Skeletal muscle satellite cell (primary cell): ENCODE measurements around the gene NEIL1.

Source experiments
- H3K27me3 ChIP-seq: 2 replicates; pipeline ENCODE4 v1.7.0; 2013; ENCODE audit warnings: low read length; ENCODE audit not compliant: control insufficient read depth, insufficient read depth
- H3K36me3 ChIP-seq: 2 replicates; pipeline ENCODE4 v1.7.0; 2013; ENCODE audit warnings: mild to moderate bottlenecking, control low read depth, low read length; ENCODE audit not compliant: insufficient read depth
- H3K4me1 ChIP-seq: 2 replicates; pipeline ENCODE4 v1.7.0; 2013; ENCODE audit warnings: low read length; ENCODE audit not compliant: control insufficient read depth, insufficient read depth
- H3K4me2 ChIP-seq: 2 replicates; pipeline ENCODE4 v1.7.0; 2013; ENCODE audit warnings: mild to moderate bottlenecking, low read length
- H3K4me3 ChIP-seq: 2 replicates; pipeline ENCODE4 v1.7.0; 2013; ENCODE audit warnings: low read length
- H3K9ac ChIP-seq: 2 replicates; pipeline ENCODE4 v1.7.0; 2013; ENCODE audit warnings: mild to moderate bottlenecking, low read depth, low read length, moderate library complexity
- H3K9me3 ChIP-seq: replicated peaks from 2 replicates; pipeline ENCODE4 v1.7.0; 2013; ENCODE audit warnings: mild to moderate bottlenecking, control low read depth, low read length

NEIL1 gene

GRCh38 chr15:75350601-75351361, 3.9 kb downstream of the NEIL1 start:
- peaks cover 19% of the 10 kb centered on the region for H3K4me1 ChIP-seq
- peaks cover 2% of the 10 kb centered on the region for H3K36me3 ChIP-seq
- no peak overlapping the region for H3K4me2 ChIP-seq
- H3K4me3 ChIP-seq, result no peak overlapping the region
- no peak overlapping the region for H3K9ac ChIP-seq
- no peaks in the 10 kb centered on the region for H3K9me3 ChIP-seq
- peaks cover 11% of the 10 kb centered on the region for H3K27me3 ChIP-seq

- H3K4me2 ChIP-seq, result no peak overlapping the region
- H3K27me3 ChIP-seq, result peaks cover 11% of the 10 kb centered on the region
- peaks cover 13% of the 10 kb centered on the region for H3K36me3 ChIP-seq
- no peak overlapping the region for H3K9ac ChIP-seq
- H3K4me3 ChIP-seq, result no peak overlapping the region
- no peaks in the 10 kb centered on the region for H3K9me3 ChIP-seq
- peaks cover 14% of the 10 kb centered on the region for H3K4me1 ChIP-seq
Observed at GRCh38 chr15:75352186-75353080, 5.6 kb downstream of the NEIL1 start.

- H3K27me3 ChIP-seq, result peaks cover 7% of the 10 kb centered on the region
- no peaks in the 10 kb centered on the region for H3K9me3 ChIP-seq
- no peak overlapping the region for H3K4me3 ChIP-seq
- peaks cover 6% of the 10 kb centered on the region for H3K4me1 ChIP-seq
- H3K4me2 ChIP-seq, result no peak overlapping the region
- no peak overlapping the region for H3K9ac ChIP-seq
- peaks cover 19% of the 10 kb centered on the region for H3K36me3 ChIP-seq
Observed at GRCh38 chr15:75353604-75354003, 6.8 kb downstream of the NEIL1 start.

GRCh38 chr15:75354454-75354853, 7.6 kb downstream of the NEIL1 start:
- Histone ChIP-seq H3K4me3 (no peak overlapping the region), H3K9ac (no peak overlapping the region), H3K36me3 (peaks cover 21% of the 10 kb centered on the region), H3K9me3 (no peaks in the 10 kb centered on the region), H3K4me2 (no peak overlapping the region), H3K27me3 (no peaks in the 10 kb centered on the region), H3K4me1 (no peaks in the 10 kb centered on the region)

- Histone ChIP-seq H3K4me2 (no peak overlapping the region), H3K36me3 (peaks cover 27% of the 10 kb centered on the region), H3K9me3 (no peaks in the 10 kb centered on the region), H3K27me3 (no peaks in the 10 kb centered on the region), H3K4me1 (no peaks in the 10 kb centered on the region), H3K4me3 (no peak overlapping the region), H3K9ac (no peak overlapping the region)
Observed at GRCh38 chr15:75355369-75355768, 8.5 kb downstream of the NEIL1 start.

GRCh38 chr15:75356006-75356405, 9.2 kb downstream of the NEIL1 start:
- Histone ChIP-seq H3K9me3 (no peaks in the 10 kb centered on the region), H3K4me3 (no peak overlapping the region), H3K9ac (no peak overlapping the region), H3K4me1 (no peaks in the 10 kb centered on the region), H3K4me2 (no peak overlapping the region), H3K27me3 (no peaks in the 10 kb centered on the region), H3K36me3 (peaks cover 30% of the 10 kb centered on the region)

- Histone ChIP-seq H3K36me3 (peaks cover 35% of the 10 kb centered on the region), H3K27me3 (no peaks in the 10 kb centered on the region), H3K4me3 (no peak overlapping the region), H3K9ac (no peak overlapping the region), H3K4me1 (no peaks in the 10 kb centered on the region), H3K9me3 (no peaks in the 10 kb centered on the region), H3K4me2 (no peak overlapping the region)
Observed at GRCh38 chr15:75356517-75356916, 9.7 kb downstream of the NEIL1 start.

- no peak overlapping the region for H3K4me2 ChIP-seq
- H3K36me3 ChIP-seq, result peaks cover 39% of the 10 kb centered on the region
- no peaks in the 10 kb centered on the region for H3K4me1 ChIP-seq
- H3K27me3 ChIP-seq, result no peaks in the 10 kb centered on the region
- no peak overlapping the region for H3K9ac ChIP-seq
- no peak overlapping the region for H3K4me3 ChIP-seq
- H3K9me3 ChIP-seq, result no peaks in the 10 kb centered on the region
Observed at GRCh38 chr15:75357976-75358673, 11.3 kb downstream of the NEIL1 start.

GRCh38 chr15:75358771-75359536, 12.1 kb downstream of the NEIL1 start:
- no peak overlapping the region for H3K4me3 ChIP-seq
- H3K4me2 ChIP-seq, result no peak overlapping the region
- no peaks in the 10 kb centered on the region for H3K27me3 ChIP-seq
- peaks cover 40% of the 10 kb centered on the region for H3K36me3 ChIP-seq
- no peaks in the 10 kb centered on the region for H3K9me3 ChIP-seq
- H3K4me1 ChIP-seq, result no peaks in the 10 kb centered on the region
- H3K9ac ChIP-seq, result no peak overlapping the region

- Histone ChIP-seq H3K27me3 (no peaks in the 10 kb centered on the region), H3K9me3 (no peaks in the 10 kb centered on the region), H3K9ac (no peak overlapping the region), H3K4me1 (no peaks in the 10 kb centered on the region), H3K4me2 (no peak overlapping the region), H3K4me3 (no peak overlapping the region), H3K36me3 (peaks cover 47% of the 10 kb centered on the region)
Observed at GRCh38 chr15:75359537-75360250, 12.9 kb downstream of the NEIL1 start.
